Motor neuron (in vitro differentiated cells): ENCODE results near the gene TRAF3IP3. TPM values are rescaled to one million over a fixed set of nuclear protein-coding genes. Genes with fewer than 3 reads are reported as not detected.
A peak's percentile ranks its signal among the peaks of the same experiment; 100 is the strongest.

Experiments
- ATAC-seq, 8 experiments: fragments of 200-7000 bp; cut with Tn5 transposase; replicated peaks in 6 of 8; 2 replicates each; pipeline ENCODE4 v1.8.0; 2021; ENCODE audit warnings: mild to moderate bottlenecking in 8 of 8, moderate library complexity in 8 of 8
- H3K27ac ChIP-seq, 2 donors: fragments of 250-450 bp; sonication (Bioruptor Pico); 2 replicates each; pipeline ENCODE4 v1.9.0; 2021; ENCODE audit warnings: antibody characterized with exemption in 2 of 2, mild to moderate bottlenecking in 2 of 2, moderate library complexity in 1 of 2
- H3K4me1 ChIP-seq, 2 donors: fragments of 250-450 bp; sonication (Bioruptor Pico); replicated peaks in 1 of 2; 2 replicates each; pipeline ENCODE4 v1.6.1; 2021; ENCODE audit warnings: antibody characterized with exemption in 2 of 2, mild to moderate bottlenecking in 2 of 2, moderate library complexity in 1 of 2
- H3K4me3 ChIP-seq, 5 donors: fragments of 250-450 bp; sonication (Bioruptor Pico); 2 replicates each; pipeline ENCODE4 v1.9.0; 2021; ENCODE audit warnings: antibody characterized with exemption in 5 of 5, mild to moderate bottlenecking in 5 of 5, moderate library complexity in 4 of 5
- WGBS, 10 experiments: fragments of 450-650 bp; shearing (Covaris generic); methylation state at CpG; one replicate each; pipeline ENCODE4 v1.0.0; 2022; 5-methylcytosine and 5-hydroxymethylcytosine counted together
- in situ Hi-C, 9 experiments: fragments of 400-800 bp; cut with MboI; loops; one replicate each; pipeline ENCODE4 v1.15.0; 2021; ENCODE audit warnings: low sequenced_read_pairs in 9 of 9, low pct_unique_long_range_greater_than_20kb in 2 of 9; ENCODE audit not compliant: unreplicated experiment in 9 of 9
- total RNA-seq, 8 experiments: library from RNA; unstranded; fragments of 300-600 nt; gene quantifications; 2 replicates each; pipeline versions ENCODE4 v1.2.3 to v1.2.4, GENCODE V29; 2022

The TRAF3IP3 gene
- total RNA-seq, 8 experiments from 2014 or later: 0.20 to 1.6 (median 0.64) TPM

- in situ Hi-C loops: no loop called here
- 0 to 47% (median 29%) methylated on average over 1 to 3 of the region's 3 CpGs; no CpG with 5 or more reads in 5 of the 10 experiments for WGBS, 10 experiments
- Histone ChIP-seq H3K4me3 (no peak overlapping the region), H3K27ac (no peak overlapping the region), H3K4me1 (no peaks in the 10 kb centered on the region)
- no peak for ATAC-seq
Measured at GRCh38 chr1:209758400-209758799, 2.5 kb downstream of the TRAF3IP3 start.

- in situ Hi-C loops: no loop called here
- no peaks in the 10 kb centered on the region for H3K4me1 ChIP-seq
- H3K4me3 ChIP-seq: no peak overlapping the region
- no peak for ATAC-seq
- WGBS, 10 experiments: 40 to 86% (median 79%) methylated on average over 1 to 7 of the region's 12 CpGs; no CpG with 5 or more reads in 4 of the 10 experiments
- no peak overlapping the region for H3K27ac ChIP-seq
Measured at GRCh38 chr1:209759829-209760359, 4.0 kb downstream of the TRAF3IP3 start.

DNA sequence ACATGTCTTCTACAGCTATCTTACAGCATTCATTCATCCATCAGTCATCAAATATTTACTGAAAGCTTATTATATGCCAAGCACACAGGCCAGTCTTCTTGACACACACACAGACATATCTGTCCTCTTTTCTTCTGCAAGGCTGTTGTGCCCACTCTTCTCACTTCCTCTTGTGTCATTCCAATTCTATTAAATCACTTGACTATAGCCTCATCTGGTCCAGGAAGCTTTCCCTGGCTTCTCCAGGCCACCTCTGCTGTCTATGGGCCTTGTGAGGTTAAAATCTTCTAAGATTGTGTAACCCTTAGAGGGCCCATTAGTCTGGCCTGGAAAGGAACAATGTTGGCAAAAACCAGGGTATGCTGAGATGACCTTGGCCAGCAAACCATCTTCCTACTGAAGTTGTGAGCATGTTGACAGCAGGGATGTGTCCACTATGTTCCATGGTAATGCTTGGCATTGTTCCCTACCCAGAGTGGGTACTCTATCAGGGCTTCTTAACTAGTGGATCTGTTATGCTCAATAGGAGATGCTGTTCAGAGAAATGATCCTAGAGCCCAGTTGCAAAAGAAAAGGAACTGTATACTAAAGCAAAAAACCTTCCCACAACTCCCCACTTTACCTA is 5.3 kb downstream of the TRAF3IP3 start:
- ATAC-seq: no peak
- in situ Hi-C loops: no loop called here
- Histone ChIP-seq H3K27ac (no peak overlapping the region), H3K4me3 (no peak overlapping the region), H3K4me1 (no peaks in the 10 kb centered on the region)

DNA sequence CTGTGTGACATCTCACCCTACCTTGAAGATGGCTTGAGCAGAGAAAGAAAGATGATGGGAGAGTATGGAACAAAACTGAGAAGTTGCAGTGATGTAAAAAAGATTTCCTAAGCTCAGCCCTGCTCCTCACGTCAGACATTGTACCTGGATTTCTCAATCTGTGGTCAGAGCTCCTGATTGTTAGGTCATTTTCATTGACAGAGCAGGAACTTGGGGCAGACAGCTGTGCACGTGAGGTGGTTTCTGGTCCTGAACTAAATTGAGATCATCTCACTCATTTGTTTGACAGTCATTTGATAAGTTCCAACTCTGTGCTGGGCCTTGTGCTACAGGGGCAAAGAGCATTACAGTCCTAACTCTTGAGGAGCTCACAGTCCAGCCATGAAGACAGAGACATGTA is 10.2 kb downstream of the TRAF3IP3 start:
- H3K4me1 ChIP-seq: no peaks in the 10 kb centered on the region
- in situ Hi-C loops: no loop called here
- 17 to 86% (median 73%) methylated on average over 1 to 2 of the region's 2 CpGs; no CpG with 5 or more reads in 2 of the 10 experiments for WGBS, 10 experiments
- no peak overlapping the region for H3K27ac ChIP-seq
- ATAC-seq: no peak
- H3K4me3 ChIP-seq: no peak overlapping the region

DNA sequence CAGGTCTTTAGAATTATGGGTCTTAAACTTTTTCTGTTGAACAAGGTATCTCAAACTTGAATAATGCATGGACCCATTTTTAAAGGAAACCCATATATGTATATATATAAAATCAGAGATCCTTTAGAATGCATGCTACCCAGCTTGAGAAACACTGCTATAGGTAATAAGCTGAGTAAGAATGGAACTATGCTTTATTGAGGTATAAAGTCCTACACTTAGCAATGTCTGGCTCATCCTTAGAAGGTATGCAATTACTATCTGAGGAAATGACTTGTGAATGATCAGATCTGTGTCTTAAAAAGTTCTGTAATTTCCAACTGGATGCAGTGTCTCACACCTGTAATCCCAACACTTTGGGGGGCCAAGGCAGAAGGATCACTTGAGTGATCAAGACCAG is 11.2 kb downstream of the TRAF3IP3 start:
- Histone ChIP-seq H3K4me3 (no peak overlapping the region), H3K4me1 (no peaks in the 10 kb centered on the region), H3K27ac (no peak overlapping the region)
- no peak for ATAC-seq
- in situ Hi-C loops: no loop called here

- in situ Hi-C loops: no loop called here
- no peak for ATAC-seq
- H3K4me3 ChIP-seq: no peak overlapping the region
- no peaks in the 10 kb centered on the region for H3K4me1 ChIP-seq
- H3K27ac ChIP-seq: no peak overlapping the region
Measured at GRCh38 chr1:209767706-209768105, 11.9 kb downstream of the TRAF3IP3 start.

DNA sequence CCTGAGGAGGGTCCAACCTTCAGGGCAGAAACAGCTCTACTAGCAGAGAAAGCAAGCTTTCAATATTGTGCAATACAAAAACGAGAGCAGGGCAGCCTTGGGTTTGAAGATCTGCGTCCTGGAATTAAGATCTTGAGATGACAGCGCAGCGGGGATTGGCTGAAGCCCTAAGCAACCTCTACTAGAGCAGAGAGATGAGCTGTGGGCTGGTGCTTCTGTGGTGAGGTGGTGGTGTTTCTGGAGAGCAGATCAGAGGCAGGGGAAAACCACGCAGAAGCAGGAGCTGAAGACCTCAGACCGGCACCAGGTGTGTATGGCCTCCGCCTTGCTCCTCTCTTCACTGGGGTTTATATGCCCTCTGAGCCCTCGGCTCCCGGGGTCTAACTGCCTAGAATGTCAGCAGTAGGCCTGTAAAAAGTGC is 12.5 kb downstream of the TRAF3IP3 start:
- no peak overlapping the region for H3K27ac ChIP-seq
- H3K4me1 ChIP-seq: no peaks in the 10 kb centered on the region
- in situ Hi-C loops: no loop called here
- H3K4me3 ChIP-seq: no peak overlapping the region
- 78 to 100% (median 91%) methylated on average over 1 to 9 of the region's 9 CpGs; no CpG with 5 or more reads in 4 of the 10 experiments for WGBS, 10 experiments
- ATAC-seq: no peak

GRCh38 chr1:209769171-209769904 is 13.5 kb downstream of the TRAF3IP3 start:
- WGBS, 10 experiments: 7 to 76% (median 54%) methylated on average over 1 to 11 of the region's 13 CpGs
- H3K27ac ChIP-seq: no peak overlapping the region
- H3K4me1 ChIP-seq: no peaks in the 10 kb centered on the region
- peak in 2 of 8 experiments; percentile 45 to 77 for ATAC-seq
- in situ Hi-C loops: no loop called here
- no peak overlapping the region for H3K4me3 ChIP-seq

DNA sequence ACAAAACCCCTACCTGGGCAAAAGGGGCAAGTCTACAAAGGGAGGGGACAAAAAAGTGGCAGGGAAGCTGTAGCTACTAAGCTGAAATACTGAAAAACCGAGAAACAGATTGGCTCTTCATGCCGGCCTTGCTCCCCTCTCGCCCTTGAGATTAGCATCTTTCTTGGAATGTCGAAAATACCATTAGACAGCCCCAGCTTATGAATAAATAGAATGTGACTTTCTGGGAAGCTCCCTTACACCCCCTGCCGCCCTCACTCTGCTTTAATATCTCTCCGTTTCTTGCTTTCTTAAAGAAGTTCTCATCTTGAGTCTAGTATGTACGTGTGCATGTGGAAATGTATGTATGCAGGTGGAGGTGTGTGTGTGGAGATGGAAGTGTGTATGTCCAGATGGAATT is 14.1 kb downstream of the TRAF3IP3 start:
- in situ Hi-C loops: no loop called here
- WGBS, 10 experiments: 67 to 100% (median 91%) methylated on average over 2 to 7 of the region's 7 CpGs; no CpG with 5 or more reads in 3 of the 10 experiments
- no peak overlapping the region for H3K4me3 ChIP-seq
- no peaks in the 10 kb centered on the region for H3K4me1 ChIP-seq
- ATAC-seq: no peak
- H3K27ac ChIP-seq: no peak overlapping the region

DNA sequence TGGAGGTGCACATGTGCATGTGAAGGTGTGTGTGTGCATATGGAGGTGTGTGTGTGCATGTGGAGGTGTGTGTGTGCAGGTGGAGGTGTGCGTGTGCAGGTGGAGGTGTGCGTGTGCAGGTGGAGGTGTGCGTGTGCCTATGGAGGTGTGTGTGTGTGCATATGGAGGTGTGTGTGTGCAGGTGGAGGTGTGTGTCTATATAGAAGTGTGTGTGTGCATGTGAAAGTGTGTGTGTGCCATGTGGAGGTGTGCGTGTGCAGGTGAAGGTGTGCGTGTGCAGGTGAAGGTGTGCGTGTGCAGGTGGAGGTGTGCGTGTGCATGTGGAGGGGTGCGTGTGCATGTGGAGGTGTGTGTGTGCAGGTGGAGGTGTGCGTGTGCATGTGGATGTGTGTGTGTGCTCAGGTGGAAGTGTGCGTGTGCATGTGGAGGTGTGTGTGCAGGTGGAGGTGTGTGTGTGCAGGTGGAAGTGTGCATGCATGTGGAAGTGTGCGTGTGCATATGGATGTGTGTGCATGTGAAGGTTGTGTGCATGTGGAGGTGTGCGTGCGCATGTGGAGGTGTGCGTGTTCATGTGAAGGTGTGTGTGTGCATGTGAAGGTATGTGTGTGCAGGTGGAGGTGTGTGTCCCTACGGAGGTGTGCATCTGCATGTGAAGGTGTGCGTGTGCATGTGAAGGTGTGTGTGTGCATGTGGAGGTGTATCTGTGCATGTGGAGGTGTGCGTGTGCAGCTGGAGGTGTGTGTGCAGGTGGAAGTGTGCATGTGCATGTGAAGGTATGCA is 15.0 kb downstream of the TRAF3IP3 start:
- no peaks in the 10 kb centered on the region for H3K4me1 ChIP-seq
- no peak overlapping the region for H3K4me3 ChIP-seq
- in situ Hi-C loops: no loop called here
- ATAC-seq: no peak
- 80 to 100% (median 90%) methylated on average over 1 to 11 of the region's 17 CpGs; no CpG with 5 or more reads in 3 of the 10 experiments for WGBS, 10 experiments
- H3K27ac ChIP-seq: no peak overlapping the region

DNA sequence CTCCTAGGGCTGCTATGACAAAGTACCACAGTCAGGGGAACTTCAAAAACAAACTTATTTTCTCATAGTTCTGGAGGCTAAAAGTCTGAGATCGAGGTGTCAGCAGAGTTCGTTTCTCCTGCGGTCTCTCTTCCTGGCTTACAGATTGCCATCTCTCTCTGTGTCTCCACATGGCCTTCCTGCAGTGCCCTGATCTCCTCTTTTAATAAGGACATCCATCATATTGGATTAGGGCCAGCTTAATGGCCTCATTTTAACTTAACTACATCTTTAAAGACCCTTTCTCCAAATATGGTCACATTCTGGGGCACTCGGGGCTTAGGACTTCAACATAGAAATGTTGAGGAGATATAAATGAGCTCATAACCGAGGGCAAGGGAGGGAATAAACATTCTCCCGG is 16.3 kb downstream of the TRAF3IP3 start:
- 0 to 86% (median 70%) methylated on average over 1 to 6 of the region's 6 CpGs; no CpG with 5 or more reads in 1 of the 10 experiments for WGBS, 10 experiments
- no peak overlapping the region for H3K4me3 ChIP-seq
- H3K4me1 ChIP-seq: no peaks in the 10 kb centered on the region
- ATAC-seq: no peak
- H3K27ac ChIP-seq: no peak overlapping the region
- in situ Hi-C loops: no loop called here

GRCh38 chr1:209774592-209774991 is 18.7 kb downstream of the TRAF3IP3 start:
- in situ Hi-C loops: no loop called here
- Histone ChIP-seq H3K27ac (no peak overlapping the region), H3K4me3 (no peak overlapping the region), H3K4me1 (peaks cover 0 to 6% of the 10 kb centered on the region in 2 donors)
- no peak for ATAC-seq
- WGBS, 10 experiments: 38 to 78% (median 57%) methylated on average over 1 of the region's 1 CpG; no CpG with 5 or more reads in 5 of the 10 experiments

DNA sequence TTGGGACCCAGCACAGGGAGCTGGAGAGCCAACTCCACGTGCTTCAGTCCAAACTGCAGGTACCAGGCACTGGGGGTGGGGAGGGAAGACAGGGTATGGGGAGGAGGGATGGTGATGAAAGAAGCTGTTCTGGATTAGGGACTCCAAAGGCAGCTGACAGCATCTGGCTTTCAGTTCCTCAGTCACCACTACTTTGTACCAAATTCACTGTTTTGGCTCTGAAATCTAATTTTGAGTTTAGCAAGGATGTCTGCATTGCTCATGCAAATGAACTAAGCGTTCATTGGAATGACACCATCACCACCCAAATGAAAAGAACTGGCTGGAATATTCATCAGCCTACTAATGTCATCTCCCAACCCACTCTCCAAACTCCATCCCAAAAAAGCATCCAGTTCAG is 19.8 kb downstream of the TRAF3IP3 start:
- ATAC-seq: peak in 2 of 8 experiments; percentile 52 to 62
- in situ Hi-C loops: no loop called here
- H3K4me3 ChIP-seq: no peak overlapping the region
- no peak overlapping the region for H3K27ac ChIP-seq
- WGBS, 10 experiments: 0 to 100% (median 74%) methylated on average over 1 of the region's 2 CpGs; no CpG with 5 or more reads in 4 of the 10 experiments
- peaks cover 0 to 6% of the 10 kb centered on the region in 2 donors for H3K4me1 ChIP-seq
